ENCODE results near the gene CYP3A4. TPM values are rescaled to one million over a fixed set of nuclear protein-coding genes. Genes with fewer than 3 reads are reported as not detected.
"Not testable (repeated sequence)": the region's sequence is repeated elsewhere in the genome, so short reads cannot be mapped to it uniquely, and the experiment has no call there.

Gene CYP3A4
- total RNA-seq, 1 donor from 2014 or later, result not detected

DNA sequence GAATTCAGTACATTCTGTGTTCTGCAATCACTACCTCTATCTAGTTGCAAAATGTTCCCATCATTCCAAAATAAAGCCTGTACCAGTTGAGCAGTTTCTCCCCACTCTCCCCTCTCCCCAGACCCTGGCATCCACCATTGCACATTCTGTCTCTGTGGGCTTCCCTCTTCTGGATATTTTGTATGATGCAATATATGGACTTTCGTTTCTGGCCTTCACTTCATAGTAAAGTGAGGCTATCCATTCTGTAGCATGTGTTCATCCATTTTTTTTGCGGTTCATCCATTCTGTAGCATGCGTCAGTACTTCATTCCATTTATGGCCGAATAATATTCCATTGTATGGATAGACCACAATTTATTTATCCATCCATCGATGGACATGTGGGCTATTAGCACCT is 9.5 kb upstream of the CYP3A4 start:
- intact Hi-C loops (cut with micrococcal nuclease), result no loop called here

DNA sequence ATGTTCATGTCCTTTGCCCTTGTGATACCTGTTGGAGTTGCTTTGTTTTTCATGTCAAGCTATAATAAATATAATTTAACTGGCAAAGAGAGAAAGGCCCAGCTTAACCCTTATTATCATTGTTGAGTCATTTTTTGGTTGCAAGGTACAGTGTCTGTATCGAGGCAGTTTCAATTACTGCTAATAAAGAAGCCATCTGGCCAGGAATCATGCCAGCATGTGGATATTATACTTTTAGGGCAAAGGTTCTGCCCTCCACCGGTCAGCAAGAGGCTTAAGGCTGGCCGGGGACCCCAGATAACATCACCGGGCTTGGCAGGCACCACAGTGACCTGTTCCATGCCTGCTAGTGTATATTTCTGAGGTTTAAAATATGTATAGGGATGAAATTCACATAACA is 9.0 kb upstream of the CYP3A4 start:
- intact Hi-C loops (cut with micrococcal nuclease), result no loop called here

DNA sequence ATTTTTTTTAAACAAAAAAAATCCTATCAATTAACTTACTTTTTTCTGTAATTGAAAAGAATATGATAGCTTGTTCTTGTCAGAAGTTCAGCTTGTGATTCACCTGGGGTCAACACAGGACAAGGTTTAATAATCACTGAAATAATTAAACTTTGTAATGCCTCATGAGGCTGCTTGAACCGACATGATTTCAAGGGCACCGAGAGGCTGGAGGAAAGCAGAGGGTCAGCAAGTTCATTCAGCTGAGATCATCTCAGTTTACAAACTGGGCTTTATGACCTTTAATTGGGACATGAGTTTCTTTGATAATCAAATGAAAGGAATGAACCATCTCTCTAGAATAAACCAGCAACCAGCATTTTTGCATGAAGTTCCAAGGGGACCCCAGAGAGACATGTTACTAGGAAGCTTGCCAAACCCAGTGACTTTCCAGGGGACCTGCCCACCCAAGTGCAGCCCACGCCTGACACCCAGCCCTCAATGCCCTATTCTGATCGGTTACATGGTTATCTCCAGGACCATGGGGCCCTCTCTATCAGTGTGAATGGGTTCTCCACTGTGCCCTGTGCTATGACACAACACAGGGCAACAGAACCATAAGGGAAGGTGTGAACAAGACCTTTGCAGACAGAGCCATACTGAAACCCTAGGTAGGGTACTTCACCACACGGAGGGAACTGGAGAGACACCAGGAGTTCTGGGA is 7.8 kb upstream of the CYP3A4 start:
- intact Hi-C loops (cut with micrococcal nuclease), result no loop called here

DNA sequence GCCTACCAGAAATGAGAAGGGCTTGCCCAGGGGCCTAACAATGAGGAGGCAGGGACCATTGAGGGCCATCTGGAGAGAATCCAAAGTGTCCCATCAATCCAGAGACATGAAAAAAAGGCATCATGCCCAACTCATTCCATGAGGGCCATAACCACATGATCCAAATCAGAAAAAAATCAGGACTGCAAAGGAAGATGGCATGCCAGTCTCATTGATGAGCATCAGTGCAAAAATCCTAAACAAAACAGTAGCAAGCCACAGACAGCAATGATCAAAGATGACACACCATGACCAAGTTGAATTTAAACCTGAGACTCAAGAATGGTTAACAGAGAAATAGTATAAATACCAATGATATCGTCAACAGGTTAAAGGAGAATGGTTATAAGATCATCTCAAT is 7.0 kb upstream of the CYP3A4 start:
- intact Hi-C loops (cut with micrococcal nuclease), result no loop called here

DNA sequence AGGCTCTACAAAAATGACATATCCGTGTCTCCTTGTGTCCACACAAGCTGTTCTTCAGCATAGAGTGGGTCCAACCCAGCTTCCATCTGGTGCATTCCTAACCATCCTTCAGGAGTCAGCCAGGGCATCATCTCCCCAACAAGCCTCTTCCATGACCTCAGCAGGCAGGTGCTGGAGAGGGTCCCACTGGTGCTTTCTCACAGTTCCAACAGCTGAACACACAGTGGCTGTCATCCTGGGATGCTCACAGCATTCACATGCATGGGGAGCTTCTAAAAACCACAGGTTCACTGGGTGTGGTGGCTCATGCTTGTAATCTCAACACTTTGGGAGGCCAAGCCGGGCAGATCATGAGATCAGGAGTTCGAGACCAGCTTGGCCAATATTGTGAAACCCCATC is 6.4 kb upstream of the CYP3A4 start:
- intact Hi-C loops (cut with micrococcal nuclease), result no loop called here

DNA sequence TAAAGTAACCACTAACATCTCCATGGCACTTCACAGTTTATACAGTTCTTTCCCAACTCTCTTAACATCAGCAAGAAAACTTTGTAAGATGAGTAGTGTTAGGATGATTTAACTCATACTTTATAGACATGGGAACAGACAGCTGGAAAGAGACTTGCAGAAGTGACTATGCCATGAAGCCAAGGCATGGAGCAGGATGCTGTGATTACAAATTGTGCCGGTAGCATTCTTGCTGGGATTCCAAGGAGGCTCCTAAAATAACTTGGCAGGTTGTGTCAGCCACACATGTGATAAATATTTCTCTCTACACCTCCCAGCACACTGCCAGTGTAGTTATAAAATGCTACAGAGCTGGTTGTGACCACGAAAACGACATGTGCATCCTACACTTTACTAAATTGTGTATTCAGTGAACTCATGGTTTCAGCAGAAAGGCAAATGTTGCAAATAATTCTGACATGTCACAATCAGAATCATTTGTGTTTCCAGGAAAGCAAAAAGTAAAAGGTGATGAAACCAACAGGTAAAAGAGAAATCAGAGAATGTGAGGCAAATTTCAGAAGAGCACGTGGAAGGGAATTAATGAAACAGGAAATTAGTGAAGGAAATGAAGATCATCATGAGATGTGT is 5.6 kb upstream of the CYP3A4 start:
- intact Hi-C loops (cut with micrococcal nuclease), result no loop called here

DNA sequence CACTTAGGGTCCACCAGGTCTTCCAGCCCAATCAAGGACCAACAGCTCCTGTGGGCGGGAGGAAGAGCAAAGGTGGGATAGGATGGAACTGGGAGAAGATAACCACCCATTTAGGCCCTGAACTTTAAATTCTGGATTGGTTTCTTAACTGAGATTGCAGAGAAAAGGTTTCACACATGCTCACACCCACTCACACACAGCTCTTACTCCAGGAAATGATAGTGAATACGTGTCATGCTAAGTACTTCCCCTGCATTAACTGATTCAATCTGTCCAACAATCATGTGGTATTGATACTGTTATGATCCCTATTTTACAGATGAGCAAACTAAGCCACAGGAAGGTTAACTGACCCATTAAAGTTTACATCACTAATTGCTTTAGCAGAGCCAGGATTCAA is 4.6 kb upstream of the CYP3A4 start:
- intact Hi-C loops (cut with micrococcal nuclease), result no loop called here

DNA sequence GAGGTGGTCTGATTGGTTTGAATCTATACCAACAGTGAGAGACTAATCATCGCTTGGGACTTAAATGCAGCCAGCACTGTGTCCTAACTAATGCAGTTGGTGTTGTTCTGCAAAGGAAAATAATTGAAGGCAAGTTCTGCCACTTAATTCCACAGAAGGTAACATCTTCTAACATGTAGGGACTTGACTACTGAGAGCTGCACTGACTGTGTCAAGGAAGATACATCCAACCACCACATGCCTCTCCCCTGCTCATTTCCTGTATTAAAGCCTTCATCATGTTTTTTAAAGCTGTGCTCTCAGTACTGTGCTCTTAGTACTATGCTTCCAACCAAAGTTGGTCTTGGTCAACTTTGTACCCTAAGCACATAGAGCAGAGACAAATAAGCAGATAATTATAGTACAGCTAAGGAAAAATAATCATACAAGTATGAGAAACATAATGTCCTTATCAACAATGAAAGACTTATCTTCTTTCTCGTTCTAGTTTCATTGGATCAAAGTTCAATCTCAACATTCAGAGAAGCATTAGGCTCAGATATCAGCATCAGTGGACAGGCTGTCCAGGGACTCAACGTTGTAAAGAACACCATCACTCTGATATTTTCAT is 2.8 kb upstream of the CYP3A4 start:
- intact Hi-C loops (cut with micrococcal nuclease), result no loop called here

DNA sequence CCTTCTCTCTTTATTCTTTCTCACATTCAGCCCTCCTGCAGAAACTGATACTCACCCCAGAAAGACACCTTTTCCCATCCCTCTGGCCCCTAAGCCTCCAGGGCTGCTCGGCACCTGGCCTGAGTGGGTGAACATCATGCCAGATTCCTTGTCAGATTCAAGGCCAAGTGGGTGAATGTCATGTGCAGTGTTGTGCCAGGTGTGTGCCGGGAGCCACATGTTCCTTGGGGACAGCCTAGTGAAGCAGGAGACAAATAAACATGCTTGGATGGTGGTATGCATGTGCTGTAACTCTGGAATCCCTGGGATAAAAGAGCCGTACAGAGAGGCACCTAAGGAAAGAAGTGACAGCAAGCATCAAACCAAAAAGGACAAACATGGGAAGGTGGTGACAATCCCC is 1.7 kb upstream of the CYP3A4 start:
- intact Hi-C loops (cut with micrococcal nuclease), result not testable (repeated sequence)

DNA sequence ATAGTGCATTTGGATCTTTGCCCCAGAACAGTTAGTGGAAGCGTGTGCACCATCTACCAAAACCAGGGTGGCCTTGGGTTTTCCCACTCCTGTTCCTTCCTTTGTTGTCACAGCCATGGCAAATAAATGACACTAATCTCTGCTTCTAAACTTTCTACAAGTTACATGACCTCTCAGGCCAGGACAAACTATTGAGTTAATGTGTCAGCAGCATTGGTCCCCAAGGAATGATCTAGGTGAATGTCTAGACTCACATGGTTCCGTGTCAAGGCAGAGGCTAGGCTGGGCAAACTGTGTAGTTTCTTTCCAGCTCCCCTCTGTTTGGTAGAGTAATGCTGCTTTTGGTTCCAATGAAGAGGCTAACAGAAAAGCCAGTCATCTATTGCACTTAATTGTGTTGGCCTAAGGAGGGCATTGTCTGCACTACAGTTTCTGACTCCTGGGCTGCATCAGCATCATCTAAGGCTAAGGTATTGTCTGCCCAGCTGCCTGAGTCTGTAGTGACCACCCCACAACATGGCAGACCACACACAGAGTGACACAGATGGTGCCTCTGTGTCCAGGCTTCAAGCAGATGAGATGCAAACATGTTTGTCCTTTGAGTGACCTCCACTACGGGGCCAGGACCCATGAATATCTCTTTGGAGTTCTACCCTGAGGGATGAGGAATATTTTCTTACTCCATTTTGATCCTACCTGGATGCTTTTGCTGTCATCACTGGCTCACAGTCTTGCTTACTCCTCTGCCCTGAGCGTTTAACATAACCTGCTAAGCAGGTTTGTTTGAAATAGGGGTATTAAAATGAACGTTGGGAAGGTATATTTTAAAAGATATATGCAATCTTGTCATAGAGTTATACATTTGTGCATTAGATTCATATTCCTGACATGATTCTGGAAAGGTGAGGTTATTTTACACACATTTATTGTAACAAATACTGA is 1.7 kb downstream of the CYP3A4 start:
- intact Hi-C loops (cut with micrococcal nuclease), result no loop called here

DNA sequence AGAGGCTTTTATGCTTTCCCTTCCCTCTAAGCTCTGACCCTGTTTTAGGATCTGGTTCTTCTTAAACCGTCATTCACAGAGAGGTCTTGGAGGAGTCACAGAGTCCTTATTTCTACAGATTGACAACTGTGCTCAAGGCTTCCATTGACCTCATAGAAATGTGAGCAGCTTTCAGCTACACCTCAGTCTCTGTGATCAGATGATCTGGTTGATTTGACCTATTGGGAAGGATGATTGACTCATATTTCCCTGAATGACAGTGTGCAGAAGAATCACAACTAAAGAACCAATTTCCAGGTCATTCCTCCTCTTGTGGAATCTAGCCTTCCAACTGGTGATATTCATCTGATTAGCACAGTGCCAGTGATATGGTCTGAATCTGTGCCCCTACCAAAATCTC is 3.4 kb downstream of the CYP3A4 start:
- intact Hi-C loops (cut with micrococcal nuclease), result no loop called here

DNA sequence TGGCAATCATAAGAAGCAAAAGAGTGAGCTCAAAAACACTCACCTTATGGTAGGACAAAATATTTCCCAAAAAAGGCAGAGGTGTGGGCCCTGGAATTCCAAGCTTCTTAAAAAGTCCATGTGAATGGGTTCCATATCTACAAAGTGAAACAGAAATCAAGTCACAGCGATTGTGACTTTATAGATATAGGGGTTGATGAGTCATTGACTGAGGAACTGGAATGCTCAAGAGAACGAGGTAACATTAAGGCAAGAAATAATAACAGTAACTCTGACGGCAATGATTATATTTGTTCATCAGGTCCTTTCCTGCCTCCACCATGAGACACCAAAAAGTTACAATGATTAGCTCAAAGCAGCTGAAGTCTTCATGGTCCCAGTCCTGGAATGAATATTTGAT is 4.0 kb downstream of the CYP3A4 start:
- intact Hi-C loops (cut with micrococcal nuclease), result no loop called here

DNA sequence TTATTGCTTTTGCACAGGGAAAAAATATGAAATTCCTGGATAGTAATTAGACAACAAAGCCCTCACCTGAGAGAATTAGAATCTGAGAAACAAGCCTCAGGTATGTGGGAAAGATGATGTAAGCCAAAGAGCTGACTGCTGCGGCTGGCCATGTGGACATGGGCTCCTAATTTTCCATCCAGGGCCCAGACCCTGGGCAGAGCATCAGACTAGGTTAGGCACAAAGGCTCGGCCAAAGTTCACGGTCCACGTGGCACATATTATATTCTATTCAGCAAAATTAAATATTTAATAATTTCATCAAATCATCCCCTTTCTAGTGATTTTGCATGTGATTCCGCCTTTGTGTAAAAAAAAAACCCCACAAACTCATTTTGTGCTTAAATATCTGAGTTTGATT is 5.1 kb downstream of the CYP3A4 start:
- intact Hi-C loops (cut with micrococcal nuclease), result no loop called here

DNA sequence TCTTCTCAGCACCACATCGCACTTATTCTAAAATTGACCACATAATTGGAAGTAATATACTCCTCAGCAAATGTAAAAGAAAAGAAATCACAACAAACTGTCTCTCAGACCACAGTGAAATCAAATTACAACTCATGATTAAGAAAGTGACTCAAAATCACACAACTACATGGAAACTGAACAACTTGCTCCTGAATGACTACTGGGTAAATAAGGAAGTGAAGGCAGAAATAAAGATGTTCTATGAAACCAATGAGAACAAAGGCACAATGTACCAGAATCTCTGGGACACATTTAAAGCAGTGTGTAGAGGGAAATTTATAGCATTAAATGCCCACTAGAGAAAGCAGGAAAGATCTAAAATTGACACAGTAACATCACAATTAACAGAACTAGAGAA is 10.6 kb downstream of the CYP3A4 start:
- intact Hi-C loops (cut with micrococcal nuclease), result not testable (repeated sequence)

DNA sequence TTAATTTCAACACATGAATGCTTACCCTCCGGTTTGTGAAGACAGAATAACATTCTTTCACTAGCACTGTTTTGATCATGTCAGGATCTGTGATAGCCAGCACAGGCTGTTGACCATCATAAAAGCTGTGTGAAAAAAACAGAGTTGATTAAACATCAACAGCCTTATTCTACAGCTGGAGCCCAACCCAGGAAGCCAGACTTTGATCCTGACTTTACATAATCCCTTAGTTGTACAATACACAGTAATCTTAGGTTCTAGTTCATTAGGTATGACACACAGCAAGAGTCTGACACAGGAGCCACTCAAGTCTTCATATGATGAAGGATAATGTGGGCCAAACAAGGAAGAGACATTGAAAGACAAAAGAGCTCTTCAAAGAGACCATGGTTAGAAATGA is 11.4 kb downstream of the CYP3A4 start:
- intact Hi-C loops (cut with micrococcal nuclease), result no loop called here

DNA sequence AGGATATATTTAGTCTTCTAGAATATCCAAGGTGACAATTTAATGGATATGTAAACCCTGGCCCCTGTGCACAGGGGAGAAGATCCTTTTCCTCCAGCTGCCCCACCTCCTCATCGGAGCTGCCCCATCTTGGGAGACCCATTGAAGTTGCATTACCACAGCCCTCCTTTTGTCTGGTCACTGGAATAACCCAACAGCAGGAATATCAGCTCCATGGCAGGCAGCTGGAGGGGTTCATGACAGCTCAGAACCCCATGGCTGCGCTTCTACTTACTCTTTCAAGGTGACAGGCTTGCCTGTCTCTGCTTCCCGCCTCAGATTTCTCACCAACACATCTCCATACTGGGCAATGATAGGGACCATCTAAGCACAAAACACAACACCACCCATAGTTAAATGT is 14.5 kb downstream of the CYP3A4 start:
- intact Hi-C loops (cut with micrococcal nuclease), result not testable (repeated sequence)

DNA sequence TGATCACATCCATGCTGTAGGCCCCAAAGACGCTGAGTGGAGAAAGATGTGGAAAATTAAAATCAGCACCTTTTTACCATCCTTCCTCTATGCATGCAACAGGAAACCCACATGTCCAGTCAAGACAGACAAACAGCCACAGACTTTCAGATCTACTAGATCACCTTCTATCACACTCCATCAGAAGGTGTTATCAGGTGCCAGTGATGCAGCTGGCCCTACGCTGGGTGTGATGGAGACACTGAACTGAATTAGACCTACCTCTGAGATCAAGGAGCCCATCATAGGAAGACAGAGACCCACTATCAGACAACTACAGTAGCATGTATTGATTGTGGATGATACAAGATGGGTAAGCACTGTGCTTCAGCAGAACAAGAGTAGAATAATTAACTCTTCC is 15.5 kb downstream of the CYP3A4 start:
- intact Hi-C loops (cut with micrococcal nuclease), result no loop called here

DNA sequence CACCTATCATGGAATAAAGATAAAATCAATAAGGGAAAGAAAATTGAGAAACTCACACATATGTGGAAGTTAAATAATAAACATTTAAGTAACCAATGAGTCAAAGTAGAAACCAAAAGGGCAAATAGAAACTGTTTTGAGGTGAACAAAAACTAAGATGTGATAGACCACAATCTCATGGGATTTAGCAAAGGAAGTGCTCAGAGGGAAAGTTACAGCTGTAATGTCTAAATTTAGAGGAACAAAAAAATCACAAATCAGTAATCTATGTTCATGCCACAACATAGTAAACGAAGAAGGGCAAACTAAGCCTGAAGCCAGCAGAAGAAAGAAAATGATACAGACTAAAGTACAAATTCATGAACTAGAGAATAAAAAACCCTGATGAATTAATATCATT is 16.3 kb downstream of the CYP3A4 start:
- intact Hi-C loops (cut with micrococcal nuclease), result no loop called here

DNA sequence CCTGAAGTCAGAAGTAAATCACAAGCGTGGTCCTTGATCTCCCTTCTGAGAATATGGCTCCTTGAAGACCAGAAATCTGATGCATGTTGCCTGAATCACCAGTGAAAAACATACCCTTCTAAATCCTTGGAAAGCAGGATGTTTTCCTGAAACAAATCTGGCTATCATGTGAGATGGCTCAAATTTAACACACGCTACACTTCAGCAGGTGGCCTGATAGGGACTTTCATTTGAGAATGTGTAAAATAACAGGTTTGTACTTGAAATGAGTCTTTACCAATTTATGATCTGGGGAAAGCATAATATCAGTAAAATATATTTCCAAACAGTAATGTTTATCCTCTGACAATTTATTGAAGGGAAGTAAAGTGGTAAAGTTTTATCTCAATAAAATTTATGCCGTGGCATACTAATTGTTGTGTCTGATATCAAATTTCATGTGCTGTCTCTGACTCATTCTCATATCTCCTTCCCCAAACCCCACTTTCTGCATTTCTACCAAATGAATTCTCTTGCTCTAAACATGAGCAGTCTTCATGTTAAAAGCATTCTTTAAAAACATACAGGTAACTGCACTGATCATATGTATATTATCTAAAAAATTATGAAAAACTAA is 17.4 kb downstream of the CYP3A4 start:
- intact Hi-C loops (cut with micrococcal nuclease), result no loop called here

DNA sequence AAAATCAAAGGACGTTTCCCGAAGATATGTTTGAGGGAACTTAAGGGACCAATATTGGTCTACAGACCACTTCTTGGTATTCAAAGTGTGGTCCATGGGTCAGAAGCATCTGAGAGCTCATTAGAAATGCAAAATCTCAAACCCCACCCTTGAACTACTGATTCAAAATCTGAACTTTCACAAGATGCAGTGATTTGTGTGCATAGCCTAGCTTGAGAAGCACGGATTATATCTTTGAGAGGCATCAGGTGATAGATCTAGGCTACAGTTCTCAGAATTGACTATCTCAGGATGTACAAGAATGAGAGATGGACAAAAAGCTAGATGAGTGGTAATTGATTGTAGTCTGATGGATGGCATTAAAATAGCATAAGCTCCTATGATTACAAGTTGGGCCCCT is 19.5 kb downstream of the CYP3A4 start:
- intact Hi-C loops (cut with micrococcal nuclease), result no loop called here

DNA sequence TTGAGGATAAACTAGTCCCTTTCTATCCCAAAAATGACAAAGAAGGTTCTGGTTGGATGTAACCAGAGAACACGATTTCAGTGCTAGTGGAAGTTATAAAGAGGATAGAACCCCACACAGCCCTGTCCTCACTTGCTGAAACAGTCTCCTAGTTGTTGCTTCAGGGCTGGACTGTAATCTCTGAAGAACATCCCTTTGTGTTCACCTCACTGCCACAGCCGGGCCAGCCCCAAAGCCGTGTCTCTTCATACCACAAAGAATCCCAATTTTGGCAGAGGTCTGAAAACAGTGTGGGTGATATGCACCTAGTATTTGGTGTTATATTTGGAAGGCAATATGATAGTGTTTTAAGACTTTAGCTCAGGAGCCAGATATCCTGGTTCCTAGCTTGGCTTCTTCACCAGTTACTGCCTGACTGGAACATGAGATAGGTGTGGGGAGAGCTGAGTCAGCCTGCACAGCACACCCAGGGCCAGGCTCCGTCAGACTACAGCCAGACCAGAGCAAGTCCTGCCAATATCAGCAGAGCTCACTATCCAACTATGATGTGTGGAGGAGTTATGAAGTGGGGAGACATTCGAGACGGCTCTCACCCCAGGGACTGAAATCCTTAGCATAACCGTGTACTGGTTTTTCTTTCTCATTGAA is 21.2 kb downstream of the CYP3A4 start:
- intact Hi-C loops (cut with micrococcal nuclease), result no loop called here

All from T-helper 1 cell treated with Interleukin-12 subunit alpha and Interleukin-12 subunit beta and Interleukin-4 antibody, amounts not matched to agents 30 ng/mL and 1 ng/mL, for 36 hours (primary cell).